ENCODE data around the gene POP4.
A peak's percentile ranks its signal among the peaks of the same experiment; 100 is the strongest.

POP4 gene

GRCh38 chr19:29635963-29636362 is 29.9 kb downstream of the POP4 start:
- DNase-seq = no peak

- no peak for DNase-seq
These were observed 30.7 kb downstream of the POP4 start for GRCh38 chr19:29636553-29637360.

GRCh38 chr19:29639086-29639485 is 33.0 kb downstream of the POP4 start:
- no peak for DNase-seq

GRCh38 chr19:29640231-29640630 is 34.1 kb downstream of the POP4 start:
- no peak for DNase-seq

GRCh38 chr19:29641597-29641996 is 35.5 kb downstream of the POP4 start:
- no peak for DNase-seq

GRCh38 chr19:29643361-29643935 is 37.4 kb downstream of the POP4 start:
- no peak for DNase-seq

- DNase-seq = peak; percentile 24
These were observed 38.1 kb downstream of the POP4 start for GRCh38 chr19:29644210-29644609.

- DNase-seq = peak; percentile 51
These were observed 39.4 kb downstream of the POP4 start for GRCh38 chr19:29645491-29645867.

GRCh38 chr19:29645911-29646310 is 39.8 kb downstream of the POP4 start:
- DNase-seq = peak; percentile 69

- DNase-seq = peak; percentile 27
These were observed 44.8 kb downstream of the POP4 start for GRCh38 chr19:29650772-29651387.

- DNase-seq = no peak
These were observed 45.7 kb downstream of the POP4 start for GRCh38 chr19:29651622-29652394.

GRCh38 chr19:29653398-29653797 is 47.3 kb downstream of the POP4 start:
- DNase-seq = no peak

- no peak for DNase-seq
These were observed 49.7 kb downstream of the POP4 start for GRCh38 chr19:29655648-29656335.

GRCh38 chr19:29658221-29658991 is 52.3 kb downstream of the POP4 start:
- no peak for DNase-seq

GRCh38 chr19:29660835-29661234 is 54.8 kb downstream of the POP4 start:
- peak; percentile 29 for DNase-seq

GRCh38 chr19:29662278-29662603 is 56.2 kb downstream of the POP4 start:
- DNase-seq = no peak

GRCh38 chr19:29662604-29663404 is 56.7 kb downstream of the POP4 start:
- DNase-seq = peak; percentile 52

GRCh38 chr19:29663861-29664752 is 58.0 kb downstream of the POP4 start:
- no peak for DNase-seq

- DNase-seq = no peak
These were observed 58.7 kb downstream of the POP4 start for GRCh38 chr19:29664753-29665214.

GRCh38 chr19:29665215-29665825 is 59.2 kb downstream of the POP4 start, which contains the start of gene PLEKHF1:
PLEKHF1 (plus strand) TSS chr19:29665461; CDS start chr19:29673840, 8,379 bp downstream.
- peak; percentile 92 for DNase-seq
